ENCODE measurements around the gene MRPL23.

The MRPL23 gene

GRCh38 chr11:1952806-1953482, 5.8 kb downstream of the MRPL23 start:
- H3K9me3 Mint-ChIP-seq (ENCODE audit: low read depth): no peaks in the 10 kb centered on the region
- H3K27ac Mint-ChIP-seq: no peak overlapping the region
- H3K36me3 Mint-ChIP-seq: no peaks in the 10 kb centered on the region
- H3K4me3 Mint-ChIP-seq: no peak overlapping the region
- no peaks in the 10 kb centered on the region for H3K4me1 Mint-ChIP-seq (ENCODE audit: low read depth)
- no peaks in the 10 kb centered on the region for H3K27me3 Mint-ChIP-seq

GRCh38 chr11:1953489-1954266, 6.5 kb downstream of the MRPL23 start:
- Mint-ChIP-seq H3K27me3 (no peaks in the 10 kb centered on the region), H3K4me3 (no peak overlapping the region), H3K36me3 (no peaks in the 10 kb centered on the region), H3K4me1 (ENCODE audit: low read depth) (no peaks in the 10 kb centered on the region), H3K27ac (no peak overlapping the region), H3K9me3 (ENCODE audit: low read depth) (no peaks in the 10 kb centered on the region)

- H3K27ac Mint-ChIP-seq: no peak overlapping the region
These were observed 11.2 kb downstream of the MRPL23 start for GRCh38 chr11:1958367-1958766.

GRCh38 chr11:1959786-1960185, 12.7 kb downstream of the MRPL23 start:
- H3K27me3 Mint-ChIP-seq: no peaks in the 10 kb centered on the region
- no peak overlapping the region for H3K27ac Mint-ChIP-seq
- no peaks in the 10 kb centered on the region for H3K9me3 Mint-ChIP-seq (ENCODE audit: low read depth)
- H3K4me3 Mint-ChIP-seq: no peak overlapping the region
- H3K4me1 Mint-ChIP-seq (ENCODE audit: low read depth): no peaks in the 10 kb centered on the region
- H3K36me3 Mint-ChIP-seq: no peaks in the 10 kb centered on the region

More at GRCh38 chr11:1958367-1958766, 11.2 kb downstream of the MRPL23 start:
- Mint-ChIP-seq H3K4me3 (no peak overlapping the region), H3K36me3 (no peaks in the 10 kb centered on the region), H3K9me3 (ENCODE audit: low read depth) (no peaks in the 10 kb centered on the region), H3K4me1 (ENCODE audit: low read depth) (no peaks in the 10 kb centered on the region), H3K27me3 (no peaks in the 10 kb centered on the region)

- Mint-ChIP-seq H3K4me3 (no peak overlapping the region), H3K27me3 (no peaks in the 10 kb centered on the region), H3K9me3 (ENCODE audit: low read depth) (no peaks in the 10 kb centered on the region), H3K4me1 (ENCODE audit: low read depth) (no peaks in the 10 kb centered on the region), H3K36me3 (no peaks in the 10 kb centered on the region), H3K27ac (no peak overlapping the region)
These were observed 16.7 kb downstream of the MRPL23 start for GRCh38 chr11:1963864-1964263.

GRCh38 chr11:1964348-1964747, 17.2 kb downstream of the MRPL23 start:
- Mint-ChIP-seq H3K4me3 (no peak overlapping the region), H3K27ac (no peak overlapping the region), H3K27me3 (no peaks in the 10 kb centered on the region), H3K9me3 (ENCODE audit: low read depth) (no peaks in the 10 kb centered on the region), H3K4me1 (ENCODE audit: low read depth) (no peaks in the 10 kb centered on the region), H3K36me3 (no peaks in the 10 kb centered on the region)

GRCh38 chr11:1964955-1965354, 17.8 kb downstream of the MRPL23 start:
- H3K4me3 Mint-ChIP-seq: no peak overlapping the region
- H3K27me3 Mint-ChIP-seq: no peaks in the 10 kb centered on the region
- no peaks in the 10 kb centered on the region for H3K36me3 Mint-ChIP-seq
- no peak overlapping the region for H3K27ac Mint-ChIP-seq
- no peaks in the 10 kb centered on the region for H3K9me3 Mint-ChIP-seq (ENCODE audit: low read depth)
- no peaks in the 10 kb centered on the region for H3K4me1 Mint-ChIP-seq (ENCODE audit: low read depth)

- Mint-ChIP-seq H3K36me3 (no peaks in the 10 kb centered on the region), H3K27me3 (no peaks in the 10 kb centered on the region), H3K9me3 (ENCODE audit: low read depth) (no peaks in the 10 kb centered on the region), H3K4me1 (ENCODE audit: low read depth) (no peaks in the 10 kb centered on the region), H3K4me3 (no peak overlapping the region), H3K27ac (no peak overlapping the region)
These were observed 19.4 kb downstream of the MRPL23 start for GRCh38 chr11:1966531-1966930.

- Mint-ChIP-seq H3K4me1 (ENCODE audit: low read depth) (no peaks in the 10 kb centered on the region), H3K9me3 (ENCODE audit: low read depth) (no peaks in the 10 kb centered on the region), H3K36me3 (no peaks in the 10 kb centered on the region), H3K27ac (no peak overlapping the region), H3K4me3 (no peak overlapping the region), H3K27me3 (no peaks in the 10 kb centered on the region)
These were observed 20.6 kb downstream of the MRPL23 start for GRCh38 chr11:1967641-1968225.

GRCh38 chr11:1968454-1969002, 21.4 kb downstream of the MRPL23 start:
- Mint-ChIP-seq H3K27me3 (no peaks in the 10 kb centered on the region), H3K9me3 (ENCODE audit: low read depth) (no peaks in the 10 kb centered on the region), H3K4me3 (no peak overlapping the region), H3K27ac (no peak overlapping the region), H3K4me1 (ENCODE audit: low read depth) (no peaks in the 10 kb centered on the region), H3K36me3 (no peaks in the 10 kb centered on the region)

GRCh38 chr11:1969035-1969434, 21.9 kb downstream of the MRPL23 start:
- Mint-ChIP-seq H3K36me3 (no peaks in the 10 kb centered on the region), H3K27me3 (no peaks in the 10 kb centered on the region), H3K27ac (no peak overlapping the region), H3K4me3 (no peak overlapping the region), H3K4me1 (ENCODE audit: low read depth) (no peaks in the 10 kb centered on the region), H3K9me3 (ENCODE audit: low read depth) (no peaks in the 10 kb centered on the region)

- no peaks in the 10 kb centered on the region for H3K4me1 Mint-ChIP-seq (ENCODE audit: low read depth)
- no peaks in the 10 kb centered on the region for H3K27me3 Mint-ChIP-seq
- H3K27ac Mint-ChIP-seq: no peak overlapping the region
These were observed 22.6 kb downstream of the MRPL23 start for GRCh38 chr11:1969776-1970175.

GRCh38 chr11:1970956-1971355, 23.8 kb downstream of the MRPL23 start:
- Mint-ChIP-seq H3K27me3 (no peaks in the 10 kb centered on the region), H3K9me3 (ENCODE audit: low read depth) (no peaks in the 10 kb centered on the region), H3K4me3 (no peak overlapping the region), H3K27ac (no peak overlapping the region), H3K36me3 (no peaks in the 10 kb centered on the region), H3K4me1 (ENCODE audit: low read depth) (no peaks in the 10 kb centered on the region)

More at GRCh38 chr11:1969776-1970175, 22.6 kb downstream of the MRPL23 start:
- no peaks in the 10 kb centered on the region for H3K9me3 Mint-ChIP-seq (ENCODE audit: low read depth)
- H3K36me3 Mint-ChIP-seq: no peaks in the 10 kb centered on the region
- H3K4me3 Mint-ChIP-seq: no peak overlapping the region

GRCh38 chr11:1975185-1975584, 28.1 kb downstream of the MRPL23 start:
- Mint-ChIP-seq H3K4me1 (ENCODE audit: low read depth) (no peaks in the 10 kb centered on the region), H3K36me3 (no peaks in the 10 kb centered on the region), H3K4me3 (no peak overlapping the region), H3K27me3 (no peaks in the 10 kb centered on the region), H3K27ac (no peak overlapping the region), H3K9me3 (ENCODE audit: low read depth) (no peaks in the 10 kb centered on the region)

GRCh38 chr11:1978720-1979473, 31.8 kb downstream of the MRPL23 start:
- Mint-ChIP-seq H3K36me3 (no peaks in the 10 kb centered on the region), H3K4me3 (no peak overlapping the region), H3K9me3 (ENCODE audit: low read depth) (no peaks in the 10 kb centered on the region), H3K27ac (no peak overlapping the region), H3K27me3 (no peaks in the 10 kb centered on the region), H3K4me1 (ENCODE audit: low read depth) (no peaks in the 10 kb centered on the region)
